KMS-11 (cell line): ENCODE results near the gene SLTM.

Source experiments
- H2AFZ ChIP-seq: fragments of 200-600 bp; sonication (generic); 2 replicates; pipeline ENCODE4 v1.6.1; 2016; ENCODE audit warnings: antibody characterized with exemption, mixed run types, low read depth
- H3K27ac ChIP-seq: fragments of 200-600 bp; sonication (generic); 2 replicates; pipeline ENCODE4 v1.6.1; 2016; ENCODE audit warnings: mild to moderate bottlenecking, mixed run types
- H3K27me3 ChIP-seq: fragments of 200-600 bp; sonication (generic); 2 replicates; pipeline ENCODE4 v1.6.1; 2017; ENCODE audit warnings: mild to moderate bottlenecking, low read depth, mixed run types, moderate library complexity; ENCODE audit not compliant: insufficient read depth
- H3K36me3 ChIP-seq: fragments of 200-600 bp; sonication (generic); 2 replicates; pipeline ENCODE4 v1.6.1; 2017; ENCODE audit warnings: mild to moderate bottlenecking, mixed run types; ENCODE audit not compliant: insufficient read depth
- H3K4me1 ChIP-seq: fragments of 200-600 bp; sonication (generic); 2 replicates; pipeline ENCODE4 v1.6.1; 2016; ENCODE audit warnings: mild to moderate bottlenecking, low read depth, mixed run types; ENCODE audit not compliant: poor library complexity, severe bottlenecking
- H3K4me2 ChIP-seq: fragments of 200-600 bp; sonication (generic); 2 replicates; pipeline ENCODE4 v1.7.0; 2016; ENCODE audit warnings: mild to moderate bottlenecking, mixed run types
- H3K4me3 ChIP-seq: fragments of 200-600 bp; sonication (generic); IDR thresholded peaks from 2 replicates; pipeline ENCODE4 v1.6.1; 2017; ENCODE audit warnings: low read depth, low read length, mixed read lengths; ENCODE audit not compliant: insufficient read depth
- H3K79me2 ChIP-seq: fragments of 200-600 bp; sonication (generic); 2 replicates; pipeline ENCODE4 v1.6.1; 2016; ENCODE audit warnings: low read depth, mixed run types; ENCODE audit not compliant: insufficient read depth
- H3K9ac ChIP-seq: fragments of 200-600 bp; sonication (generic); 2 replicates; pipeline ENCODE4 v1.6.1; 2016; ENCODE audit warnings: mild to moderate bottlenecking, mixed run types
- H4K20me1 ChIP-seq: fragments of 200-600 bp; sonication (generic); 2 replicates; pipeline ENCODE4 v1.6.1; 2016; ENCODE audit warnings: mild to moderate bottlenecking, mixed run types; ENCODE audit not compliant: insufficient read depth
- TF ChIP-seq, protein P1 (sequence below): fragments of 200-600 bp; sonication (generic); conservative IDR thresholded peaks from 2 replicates; pipeline ENCODE4 v1.6.1; 2017; ENCODE audit warnings: low read depth, mild to moderate bottlenecking, antibody characterized with exemption, low read length, moderate library complexity, mixed read lengths

Gene SLTM

DNA sequence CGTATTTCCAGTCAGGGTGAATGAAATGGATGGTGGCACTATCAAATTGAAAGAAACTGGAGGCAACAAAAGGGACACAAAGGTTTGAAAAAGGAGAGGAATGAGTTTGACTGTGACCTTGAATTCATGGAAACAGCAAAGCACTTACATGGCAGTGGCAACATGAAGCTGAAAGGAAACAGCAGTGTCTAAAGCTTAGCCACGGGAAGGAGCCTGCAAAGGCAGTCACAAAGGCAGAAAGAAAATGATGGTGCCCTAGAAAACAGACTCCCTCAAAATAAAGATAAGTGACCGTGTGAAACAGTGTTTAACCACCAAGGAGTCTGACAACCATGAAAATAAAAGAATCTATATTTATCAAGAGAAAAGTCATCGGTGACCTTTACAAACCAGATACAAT is 51.2 kb downstream of the SLTM start:
- no peak overlapping the region for H3K27ac ChIP-seq
- TF ChIP-seq, protein P1, sequence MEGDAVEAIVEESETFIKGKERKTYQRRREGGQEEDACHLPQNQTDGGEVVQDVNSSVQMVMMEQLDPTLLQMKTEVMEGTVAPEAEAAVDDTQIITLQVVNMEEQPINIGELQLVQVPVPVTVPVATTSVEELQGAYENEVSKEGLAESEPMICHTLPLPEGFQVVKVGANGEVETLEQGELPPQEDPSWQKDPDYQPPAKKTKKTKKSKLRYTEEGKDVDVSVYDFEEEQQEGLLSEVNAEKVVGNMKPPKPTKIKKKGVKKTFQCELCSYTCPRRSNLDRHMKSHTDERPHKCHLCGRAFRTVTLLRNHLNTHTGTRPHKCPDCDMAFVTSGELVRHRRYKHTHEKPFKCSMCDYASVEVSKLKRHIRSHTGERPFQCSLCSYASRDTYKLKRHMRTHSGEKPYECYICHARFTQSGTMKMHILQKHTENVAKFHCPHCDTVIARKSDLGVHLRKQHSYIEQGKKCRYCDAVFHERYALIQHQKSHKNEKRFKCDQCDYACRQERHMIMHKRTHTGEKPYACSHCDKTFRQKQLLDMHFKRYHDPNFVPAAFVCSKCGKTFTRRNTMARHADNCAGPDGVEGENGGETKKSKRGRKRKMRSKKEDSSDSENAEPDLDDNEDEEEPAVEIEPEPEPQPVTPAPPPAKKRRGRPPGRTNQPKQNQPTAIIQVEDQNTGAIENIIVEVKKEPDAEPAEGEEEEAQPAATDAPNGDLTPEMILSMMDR: no peak
- no peaks in the 10 kb centered on the region for H3K27me3 ChIP-seq

DNA sequence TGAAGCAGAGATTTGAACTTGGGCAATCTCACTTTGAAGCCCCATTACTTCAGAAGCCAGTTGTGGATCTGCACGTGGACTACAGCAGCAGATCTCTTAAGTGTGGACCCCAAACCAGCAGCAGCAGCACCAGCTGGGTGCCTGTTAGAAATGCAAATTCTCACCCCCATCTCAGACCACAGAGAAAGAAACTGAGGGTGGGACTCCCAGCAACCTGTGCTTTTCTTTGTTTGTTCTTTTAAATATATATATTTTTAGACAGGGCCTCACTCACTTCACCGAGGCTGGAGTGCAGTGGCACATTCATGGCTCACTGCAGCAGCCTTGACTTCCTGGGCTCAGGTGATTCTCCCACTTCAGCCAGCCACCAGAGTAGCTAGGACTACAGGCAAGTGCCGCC is 53.2 kb downstream of the SLTM start:
- peaks cover 11% of the 10 kb centered on the region; the same call in 1 of the 2 replicates for H3K36me3 ChIP-seq
- H3K27ac ChIP-seq: no peak overlapping the region
- TF ChIP-seq, protein P1: no peak

More for the DNA sequence above, 51.2 kb downstream of the SLTM start:
- Histone ChIP-seq H4K20me1 (no peaks in the 10 kb centered on the region), H3K4me3 (no peak overlapping the region), H3K4me1 (no peaks in the 10 kb centered on the region), H2AFZ (no peak overlapping the region), H3K4me2 (no peak overlapping the region), H3K36me3 (peaks cover 15% of the 10 kb centered on the region; the same call in 1 of the 2 replicates), H3K9ac (no peak overlapping the region), H3K79me2 (no peaks in the 10 kb centered on the region)

DNA sequence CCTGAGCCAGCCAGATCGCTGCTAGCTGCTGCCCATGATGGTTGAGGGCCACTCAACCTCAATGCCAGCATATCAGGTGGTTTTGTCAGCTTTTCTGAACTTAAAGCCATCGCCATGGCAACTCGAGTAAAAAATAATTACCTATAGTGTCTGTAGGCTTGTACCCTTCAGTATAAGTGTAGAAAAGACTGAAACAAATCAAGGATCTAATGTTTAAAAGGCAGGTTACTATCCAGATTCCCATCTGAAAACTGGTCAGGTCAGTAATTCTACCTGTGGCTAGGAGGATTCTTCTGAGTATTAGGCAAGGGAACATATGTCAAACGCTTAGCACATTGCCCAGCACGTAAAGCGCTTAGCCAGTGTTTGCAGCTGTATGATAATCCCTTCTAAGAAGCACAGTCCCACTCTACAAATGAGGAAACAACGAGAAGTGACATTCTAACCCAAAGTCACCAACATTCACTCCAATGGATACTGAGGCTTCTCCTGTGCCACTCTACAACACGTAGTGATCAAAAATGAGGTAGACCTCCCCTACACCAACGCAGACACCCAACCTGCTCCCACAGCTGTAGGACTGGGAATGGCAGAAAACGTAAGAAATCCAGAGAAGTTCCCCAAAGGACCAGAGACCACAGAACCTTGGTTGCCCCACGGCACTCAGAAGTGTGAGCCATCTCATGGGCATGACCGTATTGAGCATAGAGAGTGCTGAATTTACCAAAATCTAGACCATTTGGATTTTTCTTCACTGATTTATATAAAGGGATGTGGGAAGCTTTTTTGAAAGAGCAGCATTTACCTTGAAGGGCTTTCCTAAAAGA is 55.3 kb downstream of the SLTM start:
- H3K79me2 ChIP-seq: no peaks in the 10 kb centered on the region
- H3K4me1 ChIP-seq: no peaks in the 10 kb centered on the region
- H3K4me2 ChIP-seq: no peak overlapping the region
- no peak overlapping the region for H3K9ac ChIP-seq
- H3K4me3 ChIP-seq: no peak overlapping the region
- no peak overlapping the region for H2AFZ ChIP-seq
- no peaks in the 10 kb centered on the region for H3K27me3 ChIP-seq
- TF ChIP-seq, protein P1: no peak
- no peak overlapping the region for H3K27ac ChIP-seq
- no peaks in the 10 kb centered on the region for H4K20me1 ChIP-seq
- H3K36me3 ChIP-seq: 0 out of 2 replicates have a peak, but pooled peaks cover 7% of the 10 kb centered on the region

More for the DNA sequence above, 53.2 kb downstream of the SLTM start:
- Histone ChIP-seq H3K4me3 (no peak overlapping the region), H4K20me1 (no peaks in the 10 kb centered on the region), H3K79me2 (no peaks in the 10 kb centered on the region), H3K4me1 (no peaks in the 10 kb centered on the region), H3K4me2 (no peak overlapping the region), H2AFZ (no peak overlapping the region), H3K27me3 (no peaks in the 10 kb centered on the region), H3K9ac (no peak overlapping the region)

DNA sequence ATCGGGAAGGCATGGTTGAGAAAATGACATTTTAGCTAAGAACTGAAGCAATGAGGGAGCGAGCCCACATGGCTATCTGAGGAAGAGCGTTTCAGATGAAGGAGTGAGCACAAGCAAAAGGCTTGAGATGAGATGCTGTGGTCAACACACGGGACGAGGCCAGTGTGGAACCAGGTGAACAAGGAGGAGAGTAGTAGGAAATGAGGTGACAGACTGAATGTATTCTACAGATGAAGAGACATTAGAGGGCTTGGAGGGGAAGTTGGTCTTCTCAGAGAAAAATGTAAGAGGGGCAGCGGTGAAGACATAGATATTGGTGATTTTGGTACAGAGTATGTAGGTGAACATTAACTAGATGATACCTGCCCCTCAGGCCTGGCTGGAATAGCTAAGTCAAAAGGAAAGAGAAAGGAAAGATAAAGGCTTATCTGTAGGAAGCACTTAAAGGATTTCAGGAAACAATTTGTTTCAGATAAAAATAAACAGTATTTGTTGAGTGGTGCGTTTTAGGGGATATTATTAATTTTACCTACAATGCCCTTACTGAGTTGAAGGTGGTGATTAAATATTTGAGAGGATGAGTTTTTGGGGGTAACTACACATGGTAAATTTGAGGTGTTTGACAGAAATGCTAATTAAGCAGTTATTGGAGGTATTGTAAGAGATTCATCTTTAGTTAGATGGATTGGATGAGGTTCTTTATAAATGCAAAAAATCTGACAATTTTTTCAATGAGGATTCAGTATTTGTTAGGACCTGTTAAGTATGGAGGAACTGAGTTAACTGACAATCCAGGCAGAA is 57.0 kb downstream of the SLTM start:
- Histone ChIP-seq H3K27ac (no peak overlapping the region), H3K4me2 (no peak overlapping the region)
- TF ChIP-seq, protein P1: no peak

More for the DNA sequence above, 57.0 kb downstream of the SLTM start:
- no peak overlapping the region for H3K9ac ChIP-seq
- 0 out of 2 replicates have a peak, but pooled peaks cover 7% of the 10 kb centered on the region for H3K36me3 ChIP-seq
- H4K20me1 ChIP-seq: no peaks in the 10 kb centered on the region
- no peaks in the 10 kb centered on the region for H3K79me2 ChIP-seq
- H3K4me3 ChIP-seq: no peak overlapping the region
- H3K27me3 ChIP-seq: no peaks in the 10 kb centered on the region
- no peaks in the 10 kb centered on the region for H3K4me1 ChIP-seq
- H2AFZ ChIP-seq: no peak overlapping the region
